ENCODE data around the gene ALOX5.
A peak's percentile ranks its signal among the peaks of the same experiment; 100 is the strongest.
"Not testable (repeated sequence)": the region's sequence is repeated elsewhere in the genome, so short reads cannot be mapped to it uniquely, and the experiment has no call there.

The ALOX5 gene

DNA sequence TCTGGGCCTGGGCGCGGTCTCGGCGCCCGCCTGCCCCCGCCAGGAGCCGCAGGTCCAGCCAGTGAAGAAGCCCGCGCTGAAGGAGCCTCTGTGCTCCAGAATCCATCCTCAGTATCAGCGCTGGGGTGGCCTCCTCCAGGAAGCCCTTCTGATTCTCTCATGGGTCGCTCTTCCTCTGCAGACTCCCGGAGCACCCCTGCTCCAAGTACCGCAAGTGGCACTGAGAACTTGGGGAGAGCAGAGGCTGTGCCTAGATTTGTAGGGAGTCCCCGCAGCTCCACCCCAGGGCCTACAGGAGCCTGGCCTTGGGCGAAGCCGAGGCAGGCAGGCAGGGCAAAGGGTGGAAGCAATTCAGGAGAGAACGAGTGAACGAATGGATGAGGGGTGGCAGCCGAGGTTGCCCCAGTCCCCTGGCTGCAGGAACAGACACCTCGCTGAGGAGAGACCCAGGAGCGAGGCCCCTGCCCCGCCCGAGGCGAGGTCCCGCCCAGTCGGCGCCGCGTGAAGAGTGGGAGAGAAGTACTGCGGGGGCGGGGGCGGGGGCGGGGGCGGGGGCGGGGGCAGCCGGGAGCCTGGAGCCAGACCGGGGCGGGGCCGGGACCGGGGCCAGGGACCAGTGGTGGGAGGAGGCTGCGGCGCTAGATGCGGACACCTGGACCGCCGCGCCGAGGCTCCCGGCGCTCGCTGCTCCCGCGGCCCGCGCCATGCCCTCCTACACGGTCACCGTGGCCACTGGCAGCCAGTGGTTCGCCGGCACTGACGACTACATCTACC is at the start of gene ALOX5:
Gene ALOX5, plus strand, starts transcription at position 641 of the 774 bp plus-strand sequence. Its CDS starts 64 bp downstream, at position 705.
- peak; percentile 28 for DNase-seq (ENCODE audit: low read depth)

- DNase-seq (ENCODE audit: low read depth) = no peak
Measured at GRCh38 chr10:45325116-45325515, 48.9 kb upstream of the ALOX5 start.

DNA sequence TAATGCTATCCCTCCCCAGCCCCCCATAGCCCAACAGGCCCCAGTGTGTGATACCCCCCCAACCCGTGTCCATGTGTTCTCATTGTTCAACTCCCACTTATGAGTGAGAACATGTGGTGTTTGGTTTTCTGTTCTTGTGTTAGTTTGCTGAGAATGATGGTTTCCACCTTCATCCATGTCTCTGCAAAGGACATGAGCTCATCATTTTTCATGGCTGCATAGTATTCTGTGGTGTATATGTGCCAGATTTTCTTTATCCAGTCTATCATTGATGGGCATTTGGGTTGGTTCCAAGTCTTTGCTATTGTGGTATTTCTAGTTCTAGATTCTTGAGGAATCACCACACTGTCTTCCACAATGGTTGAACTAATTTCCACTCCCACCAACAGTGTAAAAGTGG is 47.2 kb upstream of the ALOX5 start:
- DNase-seq (ENCODE audit: low read depth) = not testable (repeated sequence)

GRCh38 chr10:45331824-45332223 is 42.2 kb upstream of the ALOX5 start:
- not testable (repeated sequence) for DNase-seq (ENCODE audit: low read depth)

DNA sequence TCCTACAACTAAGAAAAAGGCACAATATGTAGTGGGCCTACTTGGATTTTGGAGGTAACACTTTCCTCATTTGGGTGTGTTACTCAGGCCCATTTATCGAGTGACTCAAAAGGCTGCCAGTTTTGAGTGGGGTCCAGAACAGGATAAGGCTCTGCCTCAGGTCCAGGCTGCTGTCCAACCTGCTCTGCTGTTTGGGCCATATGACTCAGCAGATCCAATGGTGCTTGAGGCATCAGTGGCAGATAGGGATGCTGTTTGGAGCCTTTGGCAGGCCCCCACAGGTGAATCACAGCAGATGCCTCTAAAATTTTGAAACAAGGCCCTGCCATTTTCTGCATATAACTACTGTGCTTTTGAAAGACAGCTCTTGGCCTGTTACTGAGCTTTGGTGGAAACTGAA is 34.1 kb upstream of the ALOX5 start:
- no peak for DNase-seq (ENCODE audit: low read depth)

DNA sequence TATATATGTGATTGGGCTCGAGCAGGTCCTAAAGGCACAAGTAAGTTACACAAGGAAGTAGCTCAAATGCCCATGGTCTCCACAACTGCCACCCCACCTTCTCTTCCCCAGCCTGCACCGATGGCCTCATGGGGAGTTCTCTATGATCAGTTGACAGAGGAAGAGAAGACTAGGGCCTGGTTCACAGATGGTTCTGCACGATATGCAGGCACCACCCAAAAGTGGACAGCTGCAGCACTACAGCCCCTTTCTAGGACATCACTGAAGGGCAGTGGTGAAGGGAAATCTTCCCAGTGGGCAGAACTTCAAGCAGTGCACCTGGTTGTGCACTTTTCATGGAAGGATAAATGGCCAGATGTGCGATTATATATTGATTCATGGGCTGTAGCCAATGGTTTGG is 33.6 kb upstream of the ALOX5 start:
- not testable (repeated sequence) for DNase-seq (ENCODE audit: low read depth)

DNA sequence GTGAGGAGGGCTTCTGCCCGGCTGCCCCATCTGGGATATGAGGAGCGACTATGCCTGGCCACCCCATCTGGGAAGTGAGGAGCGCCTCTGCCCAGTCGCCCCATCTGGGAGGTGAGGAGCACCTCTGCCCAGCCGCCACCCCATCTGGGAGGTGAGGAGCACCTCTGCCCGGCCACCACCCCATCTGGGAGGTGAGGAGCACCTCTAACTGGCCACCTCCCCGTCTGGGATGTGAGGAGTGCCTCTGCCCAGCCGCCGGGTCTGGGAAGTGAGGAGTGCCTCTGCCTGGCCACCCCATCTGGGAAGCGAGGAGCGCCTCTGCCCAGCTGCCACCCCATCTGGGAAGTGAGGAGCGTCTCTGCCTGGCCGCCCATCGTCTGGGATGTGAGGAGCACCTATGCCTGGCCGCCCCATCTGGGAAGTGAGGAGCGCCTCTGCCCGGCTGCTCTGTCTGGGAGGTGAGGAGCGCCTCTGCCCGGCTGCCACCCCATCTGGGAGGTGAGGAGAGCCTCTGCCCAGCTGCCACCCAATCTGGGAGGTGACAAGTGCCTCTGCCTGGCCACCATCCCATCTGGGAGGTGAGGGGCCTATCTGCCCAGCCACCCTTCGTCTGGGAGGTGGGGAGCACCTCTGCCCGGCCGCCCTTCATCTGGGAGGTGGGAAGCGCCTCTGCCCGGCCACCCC is 27.2 kb upstream of the ALOX5 start:
- DNase-seq (ENCODE audit: low read depth) = not testable (repeated sequence)

DNA sequence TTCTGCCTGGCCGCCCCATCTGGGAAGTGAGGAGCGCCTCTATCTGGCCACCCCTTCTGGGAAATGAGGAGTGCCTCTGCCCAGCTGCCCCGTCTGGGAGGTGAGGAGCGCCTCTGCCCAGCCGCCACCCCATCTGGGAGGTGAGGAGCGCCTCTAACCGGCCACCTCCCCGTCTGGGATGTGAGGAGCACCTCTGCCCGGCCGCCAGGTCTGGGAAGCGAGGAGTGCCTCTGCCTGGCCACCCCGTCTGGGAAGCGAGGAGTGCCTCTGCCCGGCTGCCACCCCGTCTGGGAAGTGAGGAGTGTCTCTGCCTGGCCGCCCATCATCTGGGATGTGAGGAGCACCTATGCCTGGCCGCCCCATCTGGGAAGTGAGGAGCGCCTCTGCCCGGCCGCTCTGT is 26.6 kb upstream of the ALOX5 start:
- DNase-seq (ENCODE audit: low read depth) = not testable (repeated sequence)

DNA sequence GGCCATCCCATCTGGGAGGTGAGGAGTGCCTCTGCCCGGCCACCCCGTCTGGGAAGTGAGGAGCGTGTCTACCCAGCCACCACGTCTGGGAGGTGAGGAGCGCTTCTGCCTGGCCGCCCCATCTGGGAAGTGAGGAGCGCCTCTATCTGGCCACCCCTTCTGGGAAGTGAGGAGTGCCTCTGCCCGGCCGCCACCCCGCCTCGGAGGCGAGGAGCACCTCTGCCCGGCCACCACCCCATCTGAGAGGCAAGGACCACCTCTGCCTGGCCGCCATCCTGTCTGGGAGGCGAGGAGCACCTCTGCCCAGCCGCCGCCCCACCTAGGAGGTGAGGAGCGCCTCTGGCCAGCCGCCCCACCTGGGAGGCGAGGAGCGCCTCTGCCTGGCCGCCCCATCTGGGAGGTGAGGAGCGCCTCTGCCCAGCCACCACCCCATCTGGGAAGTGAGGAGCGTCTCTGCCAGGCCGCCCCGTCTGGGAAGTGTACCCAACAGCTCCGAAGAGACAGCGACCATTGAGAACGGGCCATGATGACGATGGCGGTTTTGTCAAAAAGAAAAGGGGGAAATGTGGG is 25.7 kb upstream of the ALOX5 start:
- not testable (repeated sequence) for DNase-seq (ENCODE audit: low read depth)

DNA sequence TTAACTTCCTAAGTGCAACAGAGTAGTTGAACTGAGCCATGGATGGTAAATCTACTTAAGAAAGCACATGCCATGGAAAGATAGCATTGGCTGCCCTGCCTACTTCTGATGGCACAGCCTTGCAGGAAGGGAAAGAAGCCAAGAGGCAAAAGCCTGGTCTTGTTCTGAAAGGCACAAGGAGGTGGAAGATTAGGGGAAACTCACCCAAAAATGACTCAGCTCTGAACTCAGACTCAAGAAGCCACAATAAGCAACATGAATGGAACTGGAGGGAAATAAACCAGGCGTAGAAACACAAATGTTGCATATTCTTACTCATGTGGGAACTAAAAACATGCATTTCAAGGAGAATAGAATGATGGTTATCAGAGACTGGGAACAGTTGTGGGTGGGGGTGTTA is 20.8 kb upstream of the ALOX5 start:
- no peak for DNase-seq (ENCODE audit: low read depth)

GRCh38 chr10:45354261-45354660 is 19.8 kb upstream of the ALOX5 start:
- DNase-seq (ENCODE audit: low read depth) = no peak

DNA sequence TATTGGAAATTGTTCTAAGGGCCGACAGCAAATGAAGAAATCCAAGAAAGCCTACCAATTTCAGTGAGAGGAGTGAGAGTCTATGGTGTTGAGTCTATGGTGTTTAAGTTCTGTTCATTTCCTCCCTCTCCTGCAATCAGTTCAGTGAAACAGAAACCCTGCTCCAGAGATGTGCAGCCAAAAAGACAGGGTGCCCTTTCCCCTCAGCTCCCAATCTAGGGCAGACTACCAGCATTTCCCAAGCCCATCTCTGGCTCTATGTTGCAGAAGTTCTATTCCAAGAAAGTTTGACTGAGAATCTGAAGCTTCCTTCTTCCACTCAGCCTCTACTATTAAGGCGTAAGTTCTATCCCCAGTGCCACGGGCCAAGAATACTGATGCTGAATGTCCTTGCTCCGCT is 18.5 kb upstream of the ALOX5 start:
- DNase-seq (ENCODE audit: low read depth) = no peak

- DNase-seq (ENCODE audit: low read depth) = not testable (repeated sequence)
Measured at GRCh38 chr10:45358961-45359360, 15.1 kb upstream of the ALOX5 start.

DNA sequence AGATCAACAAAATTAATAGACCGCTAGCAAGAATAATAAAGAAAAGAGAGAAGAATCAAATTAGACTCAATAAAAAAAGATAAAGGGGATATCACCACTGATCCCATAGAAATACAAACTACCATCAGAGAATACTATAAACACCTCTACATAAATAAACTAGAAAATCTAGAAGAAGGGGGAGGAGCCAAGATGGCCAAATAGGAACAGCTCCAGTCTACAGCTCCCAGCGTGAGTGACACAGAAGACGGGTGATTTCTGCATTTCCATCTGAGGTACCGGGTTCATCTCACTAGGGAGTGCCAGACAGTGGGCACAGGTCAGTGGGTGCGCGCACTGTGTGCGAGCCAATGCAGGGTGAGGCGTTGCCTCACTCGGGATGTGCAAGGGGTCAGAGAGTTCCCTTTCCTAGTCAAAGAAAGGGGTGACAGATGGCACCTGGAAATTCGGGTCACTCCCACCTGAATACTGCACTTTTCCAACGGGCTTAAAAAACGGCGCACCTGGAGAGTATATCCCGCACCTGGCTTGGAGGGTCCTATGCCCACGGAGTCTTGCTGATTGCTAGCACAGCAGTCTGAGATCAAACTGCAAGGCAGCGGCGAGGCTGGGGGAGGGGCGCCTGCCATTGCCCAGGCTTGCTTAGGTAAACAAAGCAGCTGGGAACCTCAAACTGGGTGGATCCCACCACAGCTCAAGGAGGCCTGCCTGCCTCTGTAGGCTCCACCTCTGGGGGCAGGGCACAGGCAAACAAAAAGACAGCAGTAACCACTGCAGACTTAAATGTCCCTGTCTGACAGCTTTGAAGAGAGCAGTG is 11.8 kb upstream of the ALOX5 start:
- not testable (repeated sequence) for DNase-seq (ENCODE audit: low read depth)

DNA sequence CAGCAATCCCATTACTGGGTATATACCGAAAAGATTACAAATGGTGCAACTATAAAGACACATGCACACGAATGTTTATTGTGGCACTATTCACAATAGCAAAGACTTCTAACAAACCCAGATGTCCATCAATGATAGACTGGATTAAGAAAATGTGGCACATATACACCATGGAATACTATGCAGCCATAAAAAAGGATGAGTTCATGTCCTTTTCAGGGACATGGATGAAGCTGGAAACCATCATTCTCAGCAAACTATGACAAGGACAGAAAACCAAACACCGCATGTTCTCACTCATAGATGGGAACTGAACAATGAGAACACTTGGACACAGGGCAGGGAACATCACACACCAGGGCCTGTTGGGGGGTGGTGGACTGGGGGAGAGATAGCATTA is 6.4 kb upstream of the ALOX5 start:
- DNase-seq (ENCODE audit: low read depth) = not testable (repeated sequence)

- no peak for DNase-seq (ENCODE audit: low read depth)
Measured at GRCh38 chr10:45368181-45368580, 5.8 kb upstream of the ALOX5 start.

- no peak for DNase-seq (ENCODE audit: low read depth)
Measured at GRCh38 chr10:45370202-45370955, 3.6 kb upstream of the ALOX5 start.

GRCh38 chr10:45371560-45371959 is 2.5 kb upstream of the ALOX5 start:
- DNase-seq (ENCODE audit: low read depth) = no peak

- no peak for DNase-seq (ENCODE audit: low read depth)
Measured at GRCh38 chr10:45372251-45372951, 1.6 kb upstream of the ALOX5 start.

DNA sequence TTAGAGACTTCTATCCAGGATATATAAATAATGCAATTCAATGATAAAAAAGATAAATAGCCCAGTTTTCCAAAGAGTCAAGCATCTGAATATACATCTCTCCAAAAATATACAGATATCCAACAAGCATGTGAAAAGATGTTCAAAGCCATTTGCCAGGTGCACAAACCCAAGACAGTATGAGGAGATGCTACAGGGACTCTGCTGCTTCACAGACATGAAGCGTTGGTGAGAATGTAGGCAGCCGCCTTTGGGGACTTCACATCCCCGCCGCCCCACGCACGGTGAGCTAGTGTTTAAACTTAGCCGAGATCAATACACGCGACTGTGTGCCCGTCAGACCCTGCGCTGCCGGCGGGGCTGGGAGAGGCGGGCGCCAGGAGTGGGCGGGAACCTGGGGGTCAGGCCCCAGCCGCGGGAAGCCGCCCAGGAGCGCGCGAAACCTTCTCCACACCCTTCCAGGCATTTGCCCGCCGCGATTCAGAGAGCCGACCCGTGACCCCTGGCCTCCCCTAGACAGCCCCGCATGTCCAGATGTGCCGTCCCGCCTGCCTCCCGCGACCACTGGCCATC is 927 bp upstream of the ALOX5 start:
- no peak for DNase-seq (ENCODE audit: low read depth)

Data from T-helper 22 cell (primary cell).